K562 (cell line): ENCODE results near the gene RALB. TPM values are rescaled to one million over a fixed set of nuclear protein-coding genes. Genes with fewer than 3 reads are reported as not detected.

Source experiments
- CBX8 ChIP-seq: fragments of 200-600 bp; sonication (generic); IDR thresholded peaks from 2 replicates; pipeline ENCODE4 v1.6.1; 2012; ENCODE audit warnings: borderline replicate concordance, mixed run types, low read depth, mild to moderate bottlenecking, moderate library complexity, mixed read lengths, low read length, control low read depth, inconsistent platforms; ENCODE audit not compliant: poor library complexity, severe bottlenecking; ENCODE audit errors: extremely low read depth
- DMBX1 ChIP-seq: fragments of 250-450 bp; sonication (Bioruptor Pico); IDR thresholded peaks from 2 replicates; pipeline ENCODE4 v1.8.0; 2022; ENCODE audit warnings: inconsistent platforms, mild to moderate bottlenecking, moderate library complexity, borderline replicate concordance
- ETV1 ChIP-seq: fragments of 450-650 bp; conservative IDR thresholded peaks from 2 replicates; pipeline ENCODE4 v1.6.1; 2016; ENCODE audit warnings: missing genetic modification characterization, control low read depth, low read depth, missing compliant biosample characterization
- FOXA3 ChIP-seq, 2 experiments: fragments of 450-650 bp in 1 of 2; sonication (generic) in 1 of 2; formaldehyde crosslinking; IDR thresholded peaks in 1 of 2; conservative IDR thresholded peaks in 1 of 2; 2 replicates each; pipeline versions ENCODE4 v1.4.0 to v1.8.0; 2020 to 2022; ENCODE audit warnings: mild to moderate bottlenecking in 2 of 2, missing genetic modification reagents in 1 of 2
- FOXJ2 ChIP-seq: fragments of 200-800 bp; sonication (Bioruptor generic); IDR thresholded peaks from 2 replicates; pipeline ENCODE4 v1.6.1; 2016; ENCODE audit warnings: missing genetic modification characterization, missing compliant biosample characterization
- HMG20A ChIP-seq: fragments of 450-650 bp; formaldehyde crosslinking; conservative IDR thresholded peaks from 2 replicates; pipeline ENCODE4 v1.4.0; 2020; ENCODE audit warnings: mild to moderate bottlenecking, mixed read lengths
- HNRNPLL ChIP-seq: fragments of 200-400 bp; formaldehyde crosslinking; IDR thresholded peaks from 2 replicates; pipeline ENCODE4 v1.6.1; 2017; ENCODE audit warnings: low read length, low read depth, mild to moderate bottlenecking; ENCODE audit not compliant: poor library complexity, severe bottlenecking
- HNRNPUL1 ChIP-seq: fragments of 200-400 bp; formaldehyde crosslinking; IDR thresholded peaks from 2 replicates; pipeline ENCODE4 v1.6.1; 2017; ENCODE audit warnings: low read length
- ILK ChIP-seq: fragments of 450-650 bp; IDR thresholded peaks from 2 replicates; pipeline ENCODE4 v1.6.1; 2016; ENCODE audit warnings: missing genetic modification characterization, low read depth, mild to moderate bottlenecking, missing compliant biosample characterization, moderate library complexity, borderline replicate concordance
- MBD2 ChIP-seq: sonication (generic); IDR thresholded peaks from 2 replicates; pipeline ENCODE4 v1.6.1; 2016; ENCODE audit warnings: low read depth, borderline replicate concordance
- MED1 ChIP-seq: sonication (generic); formaldehyde crosslinking; IDR thresholded peaks from 2 replicates; pipeline ENCODE4 v1.8.1; 2023; ENCODE audit warnings: missing genetic modification reagents, borderline replicate concordance
- NFYB ChIP-seq: IDR thresholded peaks from 2 replicates; pipeline ENCODE4 v1.6.1; 2011; ENCODE audit warnings: mild to moderate bottlenecking, moderate library complexity; ENCODE audit not compliant: insufficient read length; ENCODE audit errors: extremely low read depth
- POLR2AphosphoS5 ChIP-seq: IDR thresholded peaks from 2 replicates; pipeline ENCODE4 v1.6.1; 2011; ENCODE audit warnings: mild to moderate bottlenecking, low read depth, low read length, moderate library complexity; ENCODE audit not compliant: control insufficient read depth, insufficient read depth
- RAD21 ChIP-seq, 2 experiments: fragments of 250-450 bp in 1 of 2; fragments of 450-650 bp in 1 of 2; sonication (Bioruptor Pico) in 1 of 2; formaldehyde crosslinking in 1 of 2; IDR thresholded peaks in 1 of 2; conservative IDR thresholded peaks in 1 of 2; 2 replicates each; pipeline versions ENCODE4 v1.4.0 to v1.8.0; 2020 to 2022; ENCODE audit warnings: mild to moderate bottlenecking in 2 of 2, moderate library complexity in 1 of 2
- SIN3B ChIP-seq: fragments of 450-650 bp; IDR thresholded peaks from 2 replicates; pipeline ENCODE4 v1.6.1; 2017; ENCODE audit warnings: low read depth, mild to moderate bottlenecking, moderate library complexity
- THRA ChIP-seq: fragments of 450-650 bp; IDR thresholded peaks from 2 replicates; pipeline ENCODE4 v1.6.1; 2017; ENCODE audit warnings: mild to moderate bottlenecking, moderate library complexity
- TRIM28 ChIP-seq: fragments of 450-650 bp; IDR thresholded peaks from 2 replicates; pipeline ENCODE4 v1.6.1; 2017
- ZNF12 ChIP-seq: sonication (generic); formaldehyde crosslinking; IDR thresholded peaks from 2 replicates; pipeline ENCODE4 v1.4.0; 2020; ENCODE audit warnings: mild to moderate bottlenecking, missing genetic modification reagents
- ZNF717 ChIP-seq: fragments of 250-450 bp; sonication (Bioruptor Pico); IDR thresholded peaks from 2 replicates; pipeline ENCODE4 v1.5.0; 2021
- ZNF740 ChIP-seq, 3 experiments: fragments of 200-800 bp in 1 of 3; sonication (Bioruptor generic) in 1 of 3; sonication (generic) in 1 of 3; formaldehyde crosslinking in 1 of 3; IDR thresholded peaks; 2 replicates each; pipeline versions ENCODE4 v1.6.1 to v1.8.0; 2016 to 2022; ENCODE audit warnings: mild to moderate bottlenecking in 2 of 3, missing compliant biosample characterization in 2 of 3, missing genetic modification characterization in 2 of 3, missing genetic modification reagents in 1 of 3
- polyA plus RNA-seq, 8 experiments: library from polyadenylated mRNA; depleted of rRNA in 4 of 8; stranded (reverse) in 5 of 8; unstranded in 3 of 8; fragments of >200 nt; fragmentation: Nextera tagmentation in 2 of 8; fragmentation: Illumina TruSeq in 1 of 8; extraction: Ambion mirVana in 2 of 8; extraction: Trizol in 1 of 8; gene quantifications; 2 replicates each; pipeline versions ENCODE4 v1.2.1 to v1.2.3, GENCODE V29; 2011 to 2014; ENCODE audit warnings: inconsistent platforms in 1 of 8, missing spikeins in 1 of 8
- total RNA-seq, 7 experiments: library from RNA; depleted of rRNA in 6 of 7; stranded (reverse); fragments of >200 nt in 6 of 7; fragmentation: Illumina TruSeq in 2 of 7; extraction: Trizol in 2 of 7; gene quantifications; 2 replicates each; pipeline versions ENCODE4 v1.2.1 to v1.2.3, GENCODE V29; 2011 to 2021; ENCODE audit warnings: low replicate concordance in 1 of 7
- TF ChIP-seq, protein P1 (sequence below): IDR thresholded peaks from 3 replicates; pipeline ENCODE4 v1.6.1; 2011; ENCODE audit warnings: borderline replicate concordance, mild to moderate bottlenecking, moderate library complexity; ENCODE audit not compliant: insufficient read length; ENCODE audit errors: extremely low read depth

RALB gene
- total and polyA plus RNA-seq, 9 of the 15 experiments (the other 6 are each of a cell fraction or from before 2014, with no cell fraction given): 14.8 to 65.6 (median 38.4) TPM

DNA sequence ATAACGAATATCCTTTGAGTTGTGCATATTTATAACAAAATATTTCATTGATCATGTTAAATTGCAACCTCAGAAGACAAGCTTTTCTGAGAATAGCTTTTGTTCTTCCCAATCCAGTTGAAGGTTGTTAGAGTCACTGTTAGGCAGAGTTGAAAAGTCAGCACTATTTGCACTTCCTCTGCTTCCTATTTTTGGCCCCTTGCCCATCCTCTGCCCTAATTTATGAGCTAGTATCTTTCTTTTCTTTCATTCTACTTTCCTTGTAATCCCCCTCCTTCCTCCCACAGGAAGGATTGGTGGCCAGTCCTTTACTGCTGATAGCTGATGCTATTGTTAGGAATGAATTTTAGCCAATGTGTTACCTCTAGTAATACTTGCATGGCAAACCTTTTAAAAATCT lies 4.9 kb downstream of the RALB start (continued):
- TF ChIP-seq POLR2AphosphoS5: no peak
- TF ChIP-seq, protein P1, sequence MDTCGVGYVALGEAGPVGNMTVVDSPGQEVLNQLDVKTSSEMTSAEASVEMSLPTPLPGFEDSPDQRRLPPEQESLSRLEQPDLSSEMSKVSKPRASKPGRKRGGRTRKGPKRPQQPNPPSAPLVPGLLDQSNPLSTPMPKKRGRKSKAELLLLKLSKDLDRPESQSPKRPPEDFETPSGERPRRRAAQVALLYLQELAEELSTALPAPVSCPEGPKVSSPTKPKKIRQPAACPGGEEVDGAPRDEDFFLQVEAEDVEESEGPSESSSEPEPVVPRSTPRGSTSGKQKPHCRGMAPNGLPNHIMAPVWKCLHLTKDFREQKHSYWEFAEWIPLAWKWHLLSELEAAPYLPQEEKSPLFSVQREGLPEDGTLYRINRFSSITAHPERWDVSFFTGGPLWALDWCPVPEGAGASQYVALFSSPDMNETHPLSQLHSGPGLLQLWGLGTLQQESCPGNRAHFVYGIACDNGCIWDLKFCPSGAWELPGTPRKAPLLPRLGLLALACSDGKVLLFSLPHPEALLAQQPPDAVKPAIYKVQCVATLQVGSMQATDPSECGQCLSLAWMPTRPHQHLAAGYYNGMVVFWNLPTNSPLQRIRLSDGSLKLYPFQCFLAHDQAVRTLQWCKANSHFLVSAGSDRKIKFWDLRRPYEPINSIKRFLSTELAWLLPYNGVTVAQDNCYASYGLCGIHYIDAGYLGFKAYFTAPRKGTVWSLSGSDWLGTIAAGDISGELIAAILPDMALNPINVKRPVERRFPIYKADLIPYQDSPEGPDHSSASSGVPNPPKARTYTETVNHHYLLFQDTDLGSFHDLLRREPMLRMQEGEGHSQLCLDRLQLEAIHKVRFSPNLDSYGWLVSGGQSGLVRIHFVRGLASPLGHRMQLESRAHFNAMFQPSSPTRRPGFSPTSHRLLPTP: no peak
- TF ChIP-seq TRIM28: no peak
- no peak for TF ChIP-seq HNRNPLL
- no peak for TF ChIP-seq THRA
- TF ChIP-seq HNRNPUL1: no peak
- TF ChIP-seq FOXA3 (CRISPR knock-in tag; conservative IDR thresholded peaks at IDR 0.05 in 1 of 2, IDR thresholded peaks at IDR 0.05 in 1 of 2): no peak
- TF ChIP-seq ZNF12 (CRISPR knock-in tag): no peak
- no peak for TF ChIP-seq ILK (tag)
- no peak for TF ChIP-seq MBD2
- TF ChIP-seq HMG20A (CRISPR knock-in tag): no peak
- TF ChIP-seq MED1 (CRISPR knock-in tag): no peak
- TF ChIP-seq ETV1: 0 out of 2 replicates have a peak, but pooled peaks have one; percentile 40
- no peak for TF ChIP-seq DMBX1 (CRISPR knock-in tag)
- no peak for TF ChIP-seq NFYB
- no peak for TF ChIP-seq FOXJ2 (tag)
- TF ChIP-seq CBX8: no peak
- TF ChIP-seq ZNF717 (CRISPR knock-in tag): no peak
- no peak for TF ChIP-seq RAD21 (CRISPR knock-in tag; conservative IDR thresholded peaks at IDR 0.05 in 1 of 2, IDR thresholded peaks at IDR 0.05 in 1 of 2)
- TF ChIP-seq ZNF740 (CRISPR knock-in tag; IDR thresholded peaks at IDR 0.05): no peak
- no peak for TF ChIP-seq ZNF740 (tag; IDR thresholded peaks at IDR 0.05)
- no peak for TF ChIP-seq SIN3B
